HEK293T (cell line): ENCODE results near the gene SLC27A2.
"Not testable (repeated sequence)": the region's sequence is repeated elsewhere in the genome, so short reads cannot be mapped to it uniquely, and the experiment has no call there.

Source experiments
- CTCF ChIA-PET: fragments of 350-600 bp; formaldehyde crosslinking; extraction: SDS; loops from one replicate; lab custom pipeline; 2021; ENCODE audit warnings: antibody characterized with exemption, inconsistent platforms; lab: Yijun Ruan, JAX
- POLR2A ChIA-PET: fragments of 350-600 bp; formaldehyde crosslinking; extraction: SDS; loops from one replicate; lab custom pipeline; 2020; ENCODE audit warnings: antibody characterized with exemption, inconsistent platforms; lab: Yijun Ruan, JAX
- DNase-seq: peaks from one replicate; pipeline ENCODE4 v3.0.0; 2012; ENCODE audit warnings: mixed read lengths; ENCODE audit errors: extremely low spot score
- ARNT ChIP-seq: fragments of 450-650 bp; IDR thresholded peaks from 2 replicates; pipeline ENCODE4 v1.6.1; 2017; ENCODE audit warnings: mild to moderate bottlenecking
- BHLHE40 ChIP-seq: fragments of 450-650 bp; IDR thresholded peaks from 2 replicates; pipeline ENCODE4 v1.6.1; 2016; ENCODE audit warnings: mild to moderate bottlenecking, moderate library complexity, borderline replicate concordance
- CTBP1 ChIP-seq: fragments of 450-650 bp; IDR thresholded peaks from 2 replicates; pipeline ENCODE4 v1.6.1; 2016; ENCODE audit warnings: borderline replicate concordance
- ELF4 ChIP-seq: fragments of 450-650 bp; IDR thresholded peaks from 2 replicates; pipeline ENCODE4 v1.6.1; 2017; ENCODE audit warnings: antibody characterized with exemption
- FOXA1 ChIP-seq: fragments of 450-650 bp; IDR thresholded peaks from 2 replicates; pipeline ENCODE4 v1.6.1; 2016; ENCODE audit warnings: mild to moderate bottlenecking
- FOXK2 ChIP-seq: fragments of 450-650 bp; IDR thresholded peaks from 2 replicates; pipeline ENCODE4 v1.6.1; 2016; ENCODE audit warnings: mild to moderate bottlenecking
- FOXM1 ChIP-seq: fragments of 450-650 bp; IDR thresholded peaks from 2 replicates; pipeline ENCODE4 v1.6.1; 2017; ENCODE audit warnings: mild to moderate bottlenecking, borderline replicate concordance
- HDGF ChIP-seq: fragments of 450-650 bp; IDR thresholded peaks from 2 replicates; pipeline ENCODE4 v1.6.1; 2017; ENCODE audit warnings: antibody characterized with exemption, borderline replicate concordance
- L3MBTL2 ChIP-seq: fragments of 450-650 bp; conservative IDR thresholded peaks from 2 replicates; pipeline ENCODE4 v1.6.1; 2016; ENCODE audit warnings: mild to moderate bottlenecking
- LEF1 ChIP-seq: fragments of 450-650 bp; IDR thresholded peaks from 2 replicates; pipeline ENCODE4 v1.6.1; 2017; ENCODE audit warnings: mild to moderate bottlenecking, borderline replicate concordance
- NFRKB ChIP-seq: fragments of 450-650 bp; IDR thresholded peaks from 2 replicates; pipeline ENCODE4 v1.6.1; 2016; ENCODE audit warnings: mild to moderate bottlenecking, moderate library complexity
- PKNOX1 ChIP-seq: fragments of 450-650 bp; IDR thresholded peaks from 2 replicates; pipeline ENCODE4 v1.6.1; 2016
- SP1 ChIP-seq: fragments of 450-650 bp; IDR thresholded peaks from 2 replicates; pipeline ENCODE4 v1.6.1; 2017
- SUZ12 ChIP-seq: fragments of 450-650 bp; IDR thresholded peaks from 2 replicates; pipeline ENCODE4 v1.6.1; 2016; ENCODE audit warnings: mild to moderate bottlenecking
- TARDBP ChIP-seq: fragments of 450-650 bp; IDR thresholded peaks from 2 replicates; pipeline ENCODE4 v1.6.1; 2016
- ZNF384 ChIP-seq: fragments of 450-650 bp; IDR thresholded peaks from 2 replicates; pipeline ENCODE4 v1.6.1; 2016

SLC27A2 gene

GRCh38 chr15:50146632-50147031 lies 35.4 kb upstream of the SLC27A2 start:
- ChIA-PET POLR2A (no interaction called here), CTCF (no interaction called here)
- TF ChIP-seq SP1 (no peak), PKNOX1 (no peak), NFRKB (no peak), FOXM1 (no peak), L3MBTL2 (no peak), SUZ12 (no peak), ELF4 (no peak), HDGF (no peak), FOXK2 (no peak)
- no peak for DNase-seq

GRCh38 chr15:50148362-50148963 lies 33.5 kb upstream of the SLC27A2 start:
- TF ChIP-seq ELF4, result no peak
- TF ChIP-seq CTBP1, result no peak
- TF ChIP-seq PKNOX1, result no peak
- TF ChIP-seq FOXM1, result no peak
- TF ChIP-seq HDGF, result no peak
- no peak for TF ChIP-seq FOXK2
- TF ChIP-seq SP1, result no peak
- no peak for TF ChIP-seq NFRKB
- TF ChIP-seq ZNF384, result no peak
- POLR2A ChIA-PET, result no interaction called here
- CTCF ChIA-PET, result interaction anchor here (0.8 kb wide), 1 partner anchor 100 kb away, joined by 4 read pairs; no protein-coding TSS in a partner anchor
- peak; percentile 15 for DNase-seq

- no peak for TF ChIP-seq TARDBP
- TF ChIP-seq BHLHE40, result no peak
- no peak for TF ChIP-seq SP1
- TF ChIP-seq FOXK2, result no peak
- no peak for TF ChIP-seq FOXA1
- no peak for TF ChIP-seq HDGF
- DNase-seq, result no peak
- ChIA-PET POLR2A (no interaction called here), CTCF (no interaction called here)
These were observed 32.9 kb upstream of the SLC27A2 start for GRCh38 chr15:50149090-50149489.

- ChIA-PET POLR2A (no interaction called here), CTCF (no interaction called here)
- DNase-seq, result no peak
- TF ChIP-seq ZNF384 (no peak), TARDBP (no peak), FOXM1 (no peak), ELF4 (no peak), PKNOX1 (no peak), L3MBTL2 (no peak), FOXA1 (no peak), NFRKB (no peak), CTBP1 (no peak), SP1 (no peak), FOXK2 (no peak), ARNT (no peak), HDGF (no peak)
These were observed 31.6 kb upstream of the SLC27A2 start for GRCh38 chr15:50150349-50150748.

GRCh38 chr15:50150851-50151250 lies 31.1 kb upstream of the SLC27A2 start:
- ChIA-PET POLR2A (no interaction called here), CTCF (interaction anchor here (0.6 kb wide), 1 partner anchor 335 kb away, joined by 4 read pairs; no protein-coding TSS in a partner anchor)
- DNase-seq, result no peak
- no peak for TF ChIP-seq PKNOX1
- TF ChIP-seq NFRKB, result no peak
- TF ChIP-seq FOXA1, result no peak
- TF ChIP-seq SP1, result no peak
- no peak for TF ChIP-seq FOXM1
- TF ChIP-seq L3MBTL2, result no peak
- no peak for TF ChIP-seq HDGF
- TF ChIP-seq ARNT, result no peak
- TF ChIP-seq SUZ12, result no peak
- TF ChIP-seq BHLHE40, result no peak
- no peak for TF ChIP-seq LEF1
- no peak for TF ChIP-seq FOXK2
- TF ChIP-seq TARDBP, result no peak
- no peak for TF ChIP-seq ZNF384
- no peak for TF ChIP-seq CTBP1
- TF ChIP-seq ELF4, result no peak

- TF ChIP-seq ZNF384 (no peak), TARDBP (no peak)
- DNase-seq, result no peak
- CTCF ChIA-PET, result no interaction called here
- POLR2A ChIA-PET, result no interaction called here
These were observed 30.5 kb upstream of the SLC27A2 start for GRCh38 chr15:50151476-50151875.

- CTCF ChIA-PET, POLR2A ChIA-PET, DNase-seq: not testable (repeated sequence)
These were observed 23.8 kb upstream of the SLC27A2 start for GRCh38 chr15:50158236-50158635.
